GDM1 (cell line): Measurements from ENCODE around the gene SASH1.
"Not testable (repeated sequence)": the region's sequence is repeated elsewhere in the genome, so short reads cannot be mapped to it uniquely, and the experiment has no call there.

ENCODE experiments used
- DNase-seq: peaks from one replicate; lab custom pipeline; 2025; lab: John Stamatoyannopoulos, UW

The SASH1 gene

DNA sequence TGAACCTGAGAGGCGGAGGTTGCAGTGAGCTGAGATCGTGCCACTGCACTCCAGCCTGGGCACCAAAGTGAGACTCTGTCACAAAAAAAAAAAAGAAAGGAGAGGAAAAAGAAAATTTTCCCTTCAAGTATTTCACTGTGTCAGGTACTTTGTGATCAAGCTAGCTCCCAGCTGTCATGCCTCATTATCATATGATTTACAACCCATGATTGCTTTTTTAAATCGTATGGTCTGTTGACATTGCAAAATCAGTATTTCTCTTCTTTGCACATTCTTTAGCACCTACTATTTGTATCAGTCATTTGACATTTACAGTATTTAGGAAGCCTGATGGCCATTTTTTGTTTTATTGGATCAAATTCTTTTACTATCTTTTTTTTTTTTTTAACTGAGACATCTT is 22.4 kb downstream of the SASH1 start:
- no peak for DNase-seq

DNA sequence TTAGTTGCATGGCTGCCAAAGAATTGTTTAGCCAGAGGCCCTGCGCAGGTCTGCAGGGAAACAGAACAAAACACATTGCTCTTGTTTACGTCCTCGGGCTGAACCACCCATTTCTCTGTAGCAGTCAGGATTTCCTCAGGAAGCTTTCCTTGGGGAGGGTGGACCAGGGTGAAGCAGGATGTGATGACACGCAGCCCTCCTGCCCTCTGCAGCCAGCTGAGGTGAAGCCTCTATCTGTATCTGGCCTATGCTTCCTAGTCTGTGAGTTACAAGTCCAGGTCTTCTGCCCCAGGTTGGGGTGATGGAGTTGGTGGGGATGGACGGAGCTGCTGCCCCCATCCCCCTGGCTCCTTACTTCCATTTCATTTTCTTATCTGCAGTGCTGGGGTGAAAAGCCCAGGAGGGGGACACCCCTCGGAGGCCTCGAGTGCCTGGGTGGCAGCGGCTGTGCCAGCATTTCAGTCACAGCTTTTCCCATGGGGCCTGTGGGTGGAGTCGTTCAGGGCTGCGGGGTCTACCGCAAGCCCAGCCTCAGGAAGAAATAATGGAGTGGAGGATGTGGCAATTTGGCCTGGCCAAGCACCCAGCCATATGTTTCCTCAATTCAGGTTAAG is 24.9 kb downstream of the SASH1 start:
- no peak for DNase-seq

GRCh38 chr6:148370176-148370575 is 27.5 kb downstream of the SASH1 start:
- DNase-seq: no peak

GRCh38 chr6:148374040-148374774 is 31.6 kb downstream of the SASH1 start:
- DNase-seq: no peak

- DNase-seq: no peak
These were observed 32.8 kb downstream of the SASH1 start for GRCh38 chr6:148375401-148375800.

DNA sequence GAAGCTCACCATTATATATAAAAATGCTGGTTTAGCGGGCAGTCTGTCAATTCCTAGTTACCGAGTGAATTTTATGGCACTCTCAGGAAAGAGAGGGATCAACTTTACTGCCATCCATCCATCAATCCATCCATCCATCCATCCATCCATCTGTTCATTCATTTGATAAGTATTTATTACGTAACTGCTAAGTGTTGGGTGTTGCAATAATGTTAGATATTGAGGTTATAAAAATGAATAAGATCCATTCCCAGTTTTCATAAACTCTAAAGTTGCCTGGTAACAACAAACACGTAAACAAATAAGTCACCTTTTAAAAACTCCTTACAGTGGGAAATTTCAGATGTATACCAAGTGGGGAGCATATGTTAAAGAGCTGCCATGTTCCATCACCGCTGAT is 36.8 kb downstream of the SASH1 start:
- DNase-seq: no peak

GRCh38 chr6:148379966-148380713 is 37.5 kb downstream of the SASH1 start:
- DNase-seq: no peak

- not testable (repeated sequence) for DNase-seq
These were observed 39.4 kb downstream of the SASH1 start for GRCh38 chr6:148382051-148382450.

GRCh38 chr6:148382861-148383260 is 40.2 kb downstream of the SASH1 start:
- DNase-seq: no peak

DNA sequence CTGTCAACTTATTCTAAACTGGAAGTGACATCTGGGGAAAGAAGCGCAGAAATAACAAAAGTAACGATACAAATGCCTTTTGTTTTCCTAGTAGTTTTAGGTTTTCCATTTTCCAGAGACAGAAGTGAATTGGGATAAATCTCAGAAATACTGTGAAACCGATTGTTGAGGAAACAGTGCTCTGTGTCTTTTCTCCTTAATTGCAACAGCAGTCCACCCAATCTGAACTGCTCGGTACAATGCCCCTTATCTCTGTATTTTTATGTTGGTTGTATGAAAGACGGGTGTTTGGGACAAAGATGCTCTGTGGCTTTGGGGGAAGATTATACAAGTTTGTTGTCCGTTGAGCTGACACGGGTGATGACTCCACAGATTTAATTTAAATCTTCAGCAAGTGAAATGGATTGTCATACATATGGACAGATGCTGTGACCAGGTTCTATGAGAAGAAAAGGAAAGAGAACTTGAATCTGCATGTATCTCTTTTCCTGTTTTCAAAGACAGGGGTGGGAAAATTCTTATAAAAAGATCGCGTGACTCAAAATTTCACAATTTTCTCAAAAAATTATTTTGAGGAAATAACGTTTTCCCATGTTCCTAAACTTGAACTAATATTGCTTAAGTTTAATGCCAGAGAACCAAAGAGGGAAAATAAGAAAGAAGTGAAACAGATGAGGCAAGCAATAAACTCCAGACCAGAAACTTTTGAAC is 41.2 kb downstream of the SASH1 start:
- no peak for DNase-seq

DNA sequence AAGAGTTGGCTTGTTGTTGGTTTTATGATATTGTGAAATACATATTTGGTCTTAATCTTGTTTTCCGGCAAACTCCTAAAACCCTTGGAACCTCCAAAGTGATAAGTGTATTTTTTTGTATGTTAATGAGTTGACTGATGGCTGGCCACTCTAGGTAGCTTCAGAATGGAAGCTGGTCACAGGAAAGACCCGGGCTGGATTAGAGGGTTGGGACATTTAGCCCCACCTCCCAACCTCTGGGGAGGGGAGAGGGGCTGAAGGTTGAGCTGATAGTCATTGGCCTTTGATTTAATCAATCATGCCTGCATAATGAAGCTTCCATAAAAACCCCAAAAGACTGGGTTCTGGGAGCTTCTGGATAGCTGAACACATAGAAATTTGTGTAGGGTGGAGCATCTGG is 42.7 kb downstream of the SASH1 start:
- DNase-seq: no peak

- DNase-seq: no peak
These were observed 45.9 kb downstream of the SASH1 start for GRCh38 chr6:148388521-148388920.

GRCh38 chr6:148389086-148389485 is 46.4 kb downstream of the SASH1 start:
- DNase-seq: no peak

GRCh38 chr6:148389917-148390316 is 47.3 kb downstream of the SASH1 start:
- no peak for DNase-seq

- DNase-seq: not testable (repeated sequence)
These were observed 49.5 kb downstream of the SASH1 start for GRCh38 chr6:148392127-148392526.

DNA sequence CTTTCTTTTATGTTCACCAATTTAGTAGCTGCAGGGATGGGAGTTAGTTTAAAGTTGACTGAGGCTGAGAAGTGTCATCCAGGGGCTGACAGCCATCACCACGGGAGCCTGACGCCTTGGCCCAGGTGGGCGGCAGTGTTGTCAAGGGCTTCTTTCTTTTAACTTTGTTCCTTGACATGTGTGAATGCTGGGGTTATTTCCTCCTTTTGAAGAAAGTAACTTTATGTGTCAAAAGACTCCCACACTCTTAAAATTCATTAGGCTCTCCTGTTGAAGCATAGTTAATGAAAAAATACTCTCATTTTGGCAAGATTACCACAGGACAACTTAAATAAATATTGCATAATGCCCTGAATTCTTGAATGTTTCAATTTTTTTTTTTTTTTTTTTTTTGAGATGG is 50.0 kb downstream of the SASH1 start:
- no peak for DNase-seq

- no peak for DNase-seq
These were observed 53.0 kb downstream of the SASH1 start for GRCh38 chr6:148395583-148396101.

GRCh38 chr6:148396411-148396810 is 53.8 kb downstream of the SASH1 start:
- no peak for DNase-seq

GRCh38 chr6:148396926-148397325 is 54.3 kb downstream of the SASH1 start:
- no peak for DNase-seq

- no peak for DNase-seq
These were observed 55.6 kb downstream of the SASH1 start for GRCh38 chr6:148398244-148398643.

- DNase-seq: no peak
These were observed 56.0 kb downstream of the SASH1 start for GRCh38 chr6:148398678-148399077.

DNA sequence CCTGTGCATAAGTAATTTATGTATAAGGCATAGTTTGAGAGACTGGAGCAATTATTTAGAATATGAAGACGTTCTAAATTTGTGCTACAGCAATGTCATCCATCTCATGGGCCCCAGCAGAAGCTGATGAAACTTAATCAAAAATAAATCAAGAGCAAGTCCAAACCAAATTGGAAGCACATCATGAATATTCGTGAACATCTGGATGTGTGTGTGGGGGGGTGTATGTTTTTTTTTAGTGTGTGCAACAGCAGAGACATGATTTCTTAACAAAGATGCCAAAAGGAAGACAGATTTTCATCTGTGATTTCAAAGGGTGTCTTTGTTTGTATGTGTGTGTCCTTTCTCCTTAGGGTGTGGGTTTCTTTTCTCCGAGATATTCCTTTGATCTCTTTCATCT is 58.9 kb downstream of the SASH1 start:
- DNase-seq: no peak
